ENCODE data around the gene SESTD1. TPM values are rescaled to one million over a fixed set of nuclear protein-coding genes. Genes with fewer than 3 reads are reported as not detected.

SESTD1 gene
- total and polyA plus RNA-seq, 2 of the 13 experiments (the other 11 are each of a cell fraction or from before 2014, with no cell fraction given) = 74.4 to 101 TPM

DNA sequence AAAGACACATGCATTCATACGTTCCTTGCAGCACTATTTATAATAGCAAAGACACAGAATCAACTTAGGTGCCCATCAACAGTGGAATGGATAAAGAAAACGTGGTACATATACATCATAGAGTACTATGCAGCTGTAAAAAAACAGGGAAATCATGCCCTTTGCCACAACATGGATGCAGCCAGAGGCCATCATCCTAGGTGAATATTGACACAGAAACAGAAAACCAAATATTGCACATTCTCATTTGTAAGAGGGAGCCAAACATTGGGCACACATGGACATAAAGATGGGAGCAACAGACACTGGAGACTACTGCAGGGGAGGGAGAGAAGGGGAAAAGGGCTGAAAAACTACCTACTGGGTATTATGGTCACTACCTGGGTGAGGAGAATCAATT is 73.5 kb downstream of the SESTD1 start (continued):
- TF ChIP-seq, protein P1, sequence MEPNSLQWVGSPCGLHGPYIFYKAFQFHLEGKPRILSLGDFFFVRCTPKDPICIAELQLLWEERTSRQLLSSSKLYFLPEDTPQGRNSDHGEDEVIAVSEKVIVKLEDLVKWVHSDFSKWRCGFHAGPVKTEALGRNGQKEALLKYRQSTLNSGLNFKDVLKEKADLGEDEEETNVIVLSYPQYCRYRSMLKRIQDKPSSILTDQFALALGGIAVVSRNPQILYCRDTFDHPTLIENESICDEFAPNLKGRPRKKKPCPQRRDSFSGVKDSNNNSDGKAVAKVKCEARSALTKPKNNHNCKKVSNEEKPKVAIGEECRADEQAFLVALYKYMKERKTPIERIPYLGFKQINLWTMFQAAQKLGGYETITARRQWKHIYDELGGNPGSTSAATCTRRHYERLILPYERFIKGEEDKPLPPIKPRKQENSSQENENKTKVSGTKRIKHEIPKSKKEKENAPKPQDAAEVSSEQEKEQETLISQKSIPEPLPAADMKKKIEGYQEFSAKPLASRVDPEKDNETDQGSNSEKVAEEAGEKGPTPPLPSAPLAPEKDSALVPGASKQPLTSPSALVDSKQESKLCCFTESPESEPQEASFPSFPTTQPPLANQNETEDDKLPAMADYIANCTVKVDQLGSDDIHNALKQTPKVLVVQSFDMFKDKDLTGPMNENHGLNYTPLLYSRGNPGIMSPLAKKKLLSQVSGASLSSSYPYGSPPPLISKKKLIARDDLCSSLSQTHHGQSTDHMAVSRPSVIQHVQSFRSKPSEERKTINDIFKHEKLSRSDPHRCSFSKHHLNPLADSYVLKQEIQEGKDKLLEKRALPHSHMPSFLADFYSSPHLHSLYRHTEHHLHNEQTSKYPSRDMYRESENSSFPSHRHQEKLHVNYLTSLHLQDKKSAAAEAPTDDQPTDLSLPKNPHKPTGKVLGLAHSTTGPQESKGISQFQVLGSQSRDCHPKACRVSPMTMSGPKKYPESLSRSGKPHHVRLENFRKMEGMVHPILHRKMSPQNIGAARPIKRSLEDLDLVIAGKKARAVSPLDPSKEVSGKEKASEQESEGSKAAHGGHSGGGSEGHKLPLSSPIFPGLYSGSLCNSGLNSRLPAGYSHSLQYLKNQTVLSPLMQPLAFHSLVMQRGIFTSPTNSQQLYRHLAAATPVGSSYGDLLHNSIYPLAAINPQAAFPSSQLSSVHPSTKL (CRISPR knock-in tag; IDR thresholded peaks at IDR 0.05) = peak; percentile 59
- TF ChIP-seq RFXAP (CRISPR knock-in tag; IDR thresholded peaks at IDR 0.05; ENCODE audit: borderline replicate concordance) (no peak), GTF3A (CRISPR knock-in tag; conservative IDR thresholded peaks at IDR 0.05) (no peak), GTF2F1 (IDR thresholded peaks at IDR 0.05; ENCODE audit: low read length) (no peak), ZBTB38 (CRISPR knock-in tag; IDR thresholded peaks at IDR 0.05) (no peak), MED1 (CRISPR knock-in tag; IDR thresholded peaks at IDR 0.05) (0 out of 2 replicates have a peak, but pooled peaks have one; percentile 13), ZNF260 (CRISPR knock-in tag; IDR thresholded peaks at IDR 0.05; ENCODE audit: borderline replicate concordance, low read depth) (peak; percentile 95; the same call in 1 of the 2 replicates), FOSL2 (CRISPR knock-in tag; IDR thresholded peaks at IDR 0.05) (0 out of 2 replicates have a peak, but pooled peaks have one; percentile 32), PHF8 (CRISPR knock-in tag; IDR thresholded peaks at IDR 0.05) (no peak), MTA3 (CRISPR knock-in tag; IDR thresholded peaks at IDR 0.05) (no peak), NFIB (CRISPR knock-in tag; IDR thresholded peaks at IDR 0.05; ENCODE audit: borderline replicate concordance) (no peak), KAT7 (CRISPR knock-in tag; IDR thresholded peaks at IDR 0.05; ENCODE audit: borderline replicate concordance) (no peak), KLF6 (CRISPR knock-in tag; IDR thresholded peaks at IDR 0.05) (no peak), ZNF724P (CRISPR knock-in tag; IDR thresholded peaks at IDR 0.05; ENCODE audit: borderline replicate concordance) (no peak), ZFP90 (CRISPR knock-in tag; IDR thresholded peaks at IDR 0.05; ENCODE audit: borderline replicate concordance) (no peak), ZNF263 (CRISPR knock-in tag; IDR thresholded peaks at IDR 0.05) (no peak), MBD4 (IDR thresholded peaks at IDR 0.05; ENCODE audit: borderline replicate concordance, low read length) (0 out of 2 replicates have a peak, but pooled peaks have one; percentile 33), ZFP62 (CRISPR knock-in tag; IDR thresholded peaks at IDR 0.05) (no peak), CBX2 (IDR thresholded peaks at IDR 0.05; ENCODE audit: low read depth, low read length) (no peak), CBX2 (CRISPR knock-in tag; IDR thresholded peaks at IDR 0.05; ENCODE audit: low read depth) (no peak)
- TF ChIP-seq, protein P2, sequence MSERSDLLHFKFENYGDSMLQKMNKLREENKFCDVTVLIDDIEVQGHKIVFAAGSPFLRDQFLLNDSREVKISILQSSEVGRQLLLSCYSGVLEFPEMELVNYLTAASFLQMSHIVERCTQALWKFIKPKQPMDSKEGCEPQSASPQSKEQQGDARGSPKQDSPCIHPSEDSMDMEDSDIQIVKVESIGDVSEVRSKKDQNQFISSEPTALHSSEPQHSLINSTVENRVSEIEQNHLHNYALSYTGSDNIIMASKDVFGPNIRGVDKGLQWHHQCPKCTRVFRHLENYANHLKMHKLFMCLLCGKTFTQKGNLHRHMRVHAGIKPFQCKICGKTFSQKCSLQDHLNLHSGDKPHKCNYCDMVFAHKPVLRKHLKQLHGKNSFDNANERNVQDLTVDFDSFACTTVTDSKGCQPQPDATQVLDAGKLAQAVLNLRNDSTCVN (CRISPR knock-in tag; IDR thresholded peaks at IDR 0.05; ENCODE audit: borderline replicate concordance) = no peak
- TF ChIP-seq, protein P3, sequence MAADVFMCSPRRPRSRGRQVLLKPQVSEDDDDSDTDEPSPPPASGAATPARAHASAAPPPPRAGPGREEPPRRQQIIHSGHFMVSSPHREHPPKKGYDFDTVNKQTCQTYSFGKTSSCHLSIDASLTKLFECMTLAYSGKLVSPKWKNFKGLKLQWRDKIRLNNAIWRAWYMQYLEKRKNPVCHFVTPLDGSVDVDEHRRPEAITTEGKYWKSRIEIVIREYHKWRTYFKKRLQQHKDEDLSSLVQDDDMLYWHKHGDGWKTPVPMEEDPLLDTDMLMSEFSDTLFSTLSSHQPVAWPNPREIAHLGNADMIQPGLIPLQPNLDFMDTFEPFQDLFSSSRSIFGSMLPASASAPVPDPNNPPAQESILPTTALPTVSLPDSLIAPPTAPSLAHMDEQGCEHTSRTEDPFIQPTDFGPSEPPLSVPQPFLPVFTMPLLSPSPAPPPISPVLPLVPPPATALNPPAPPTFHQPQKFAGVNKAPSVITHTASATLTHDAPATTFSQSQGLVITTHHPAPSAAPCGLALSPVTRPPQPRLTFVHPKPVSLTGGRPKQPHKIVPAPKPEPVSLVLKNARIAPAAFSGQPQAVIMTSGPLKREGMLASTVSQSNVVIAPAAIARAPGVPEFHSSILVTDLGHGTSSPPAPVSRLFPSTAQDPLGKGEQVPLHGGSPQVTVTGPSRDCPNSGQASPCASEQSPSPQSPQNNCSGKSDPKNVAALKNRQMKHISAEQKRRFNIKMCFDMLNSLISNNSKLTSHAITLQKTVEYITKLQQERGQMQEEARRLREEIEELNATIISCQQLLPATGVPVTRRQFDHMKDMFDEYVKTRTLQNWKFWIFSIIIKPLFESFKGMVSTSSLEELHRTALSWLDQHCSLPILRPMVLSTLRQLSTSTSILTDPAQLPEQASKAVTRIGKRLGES (CRISPR knock-in tag; IDR thresholded peaks at IDR 0.05; ENCODE audit: borderline replicate concordance) = no peak
- TF ChIP-seq, protein P4, sequence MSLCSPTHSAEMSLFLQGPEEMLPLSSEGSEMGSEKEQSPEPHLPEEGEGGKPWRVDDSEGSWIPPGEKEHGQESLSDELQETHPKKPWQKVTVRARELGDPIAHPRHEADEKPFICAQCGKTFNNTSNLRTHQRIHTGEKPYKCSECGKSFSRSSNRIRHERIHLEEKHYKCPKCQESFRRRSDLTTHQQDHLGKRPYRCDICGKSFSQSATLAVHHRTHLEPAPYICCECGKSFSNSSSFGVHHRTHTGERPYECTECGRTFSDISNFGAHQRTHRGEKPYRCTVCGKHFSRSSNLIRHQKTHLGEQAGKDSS (CRISPR knock-in tag; IDR thresholded peaks at IDR 0.05; ENCODE audit: borderline replicate concordance, low read depth) = no peak

Data from HepG2 (cell line).